ENCODE data around the gene TFEC. TPM values are rescaled to one million over a fixed set of nuclear protein-coding genes. Genes with fewer than 3 reads are reported as not detected.

The TFEC gene
- total and polyA plus RNA-seq, 4 donors, result 1.4 to 6.6 (median 2.4) TPM

- WGBS (ENCODE audit: insufficient coverage), result no CpG with 5 or more reads among the region's 1 CpG
- no peak overlapping the region for H3K4me3 ChIP-seq (ENCODE audit: low read depth, low read length)
- no peak for DNase-seq (ENCODE audit: low read depth in 4 of 6, low spot score in 6 of 6)
- H3K27me3 ChIP-seq (ENCODE audit: control insufficient read depth, insufficient read depth, low read length), result no peaks in the 10 kb centered on the region
- H3K9me3 ChIP-seq (ENCODE audit: control insufficient read depth, insufficient read depth, low read length), result no peaks in the 10 kb centered on the region
- H3K27ac ChIP-seq (ENCODE audit: low read depth, low read length), result no peak overlapping the region
- no peaks in the 10 kb centered on the region for H3K4me1 ChIP-seq (ENCODE audit: control insufficient read depth, insufficient read depth, low read length)
- H3K36me3 ChIP-seq (ENCODE audit: control insufficient read depth, insufficient read depth, low read length), result no peaks in the 10 kb centered on the region
Measured at GRCh38 chr7:115968171-115968570, 62.4 kb downstream of the TFEC start.

DNA sequence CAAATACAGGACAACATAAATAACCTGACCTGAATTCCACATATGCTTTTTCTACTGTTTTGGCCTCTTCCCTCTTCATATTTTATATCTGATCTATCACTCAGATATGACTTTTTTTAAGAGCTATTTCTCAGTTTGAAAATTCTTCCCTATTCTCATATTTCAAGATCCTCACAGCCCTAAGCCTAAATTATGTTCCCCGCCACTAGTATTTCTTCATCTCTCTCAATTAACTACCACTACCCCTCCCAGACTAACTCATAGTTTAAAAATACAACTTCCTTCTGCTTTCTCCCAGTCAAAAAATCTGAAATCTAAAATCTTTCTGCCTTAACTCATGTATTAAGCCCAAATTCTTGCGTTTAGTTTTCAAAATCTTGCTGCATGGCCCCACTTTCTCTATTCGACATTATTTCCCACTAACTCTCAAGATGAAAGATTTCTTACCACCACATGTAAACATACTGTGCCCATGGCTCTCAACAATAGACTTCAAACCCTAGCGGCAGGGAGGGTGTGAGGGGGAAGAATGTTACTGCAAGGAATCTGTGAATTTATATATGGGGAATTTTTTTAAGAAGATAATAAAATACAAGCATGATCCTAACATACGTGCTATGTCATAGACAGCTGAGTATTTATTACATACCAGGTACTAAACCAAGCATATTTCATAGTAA lies 64.6 kb downstream of the TFEC start:
- H3K4me1 ChIP-seq (ENCODE audit: control insufficient read depth, insufficient read depth, low read length), result no peaks in the 10 kb centered on the region
- 92% methylated on average over 2 of the region's 5 CpGs for WGBS (ENCODE audit: insufficient coverage)
- no peaks in the 10 kb centered on the region for H3K9me3 ChIP-seq (ENCODE audit: control insufficient read depth, insufficient read depth, low read length)
- H3K36me3 ChIP-seq (ENCODE audit: control insufficient read depth, insufficient read depth, low read length), result no peaks in the 10 kb centered on the region
- H3K4me3 ChIP-seq (ENCODE audit: low read depth, low read length), result no peak overlapping the region
- no peak overlapping the region for H3K27ac ChIP-seq (ENCODE audit: low read depth, low read length)
- no peaks in the 10 kb centered on the region for H3K27me3 ChIP-seq (ENCODE audit: control insufficient read depth, insufficient read depth, low read length)
- no peak for DNase-seq (ENCODE audit: low read depth in 4 of 6, low spot score in 6 of 6)

DNA sequence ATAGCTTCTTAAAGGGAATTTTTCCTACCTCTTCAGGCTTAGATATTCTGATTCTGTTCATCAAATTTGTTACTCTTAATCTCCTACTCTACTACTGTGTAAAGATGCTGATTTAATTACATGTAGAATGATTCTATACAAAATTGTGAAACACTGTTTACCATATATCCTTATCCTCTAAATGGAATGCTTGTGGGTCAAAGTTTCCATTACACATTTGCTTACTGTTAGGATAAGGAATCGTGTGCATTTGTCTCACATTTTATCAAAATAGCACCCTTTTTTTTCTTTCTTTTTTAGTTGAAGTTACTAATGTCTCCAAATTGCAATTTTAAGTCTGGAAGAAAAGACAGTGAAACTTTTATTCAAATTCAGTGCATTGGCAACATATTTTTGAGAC lies 65.3 kb downstream of the TFEC start:
- no CpG with 5 or more reads among the region's 1 CpG for WGBS (ENCODE audit: insufficient coverage)
- Histone ChIP-seq H3K4me3 (ENCODE audit: low read depth, low read length) (no peak overlapping the region), H3K27ac (ENCODE audit: low read depth, low read length) (no peak overlapping the region), H3K36me3 (ENCODE audit: control insufficient read depth, insufficient read depth, low read length) (no peaks in the 10 kb centered on the region), H3K9me3 (ENCODE audit: control insufficient read depth, insufficient read depth, low read length) (no peaks in the 10 kb centered on the region), H3K4me1 (ENCODE audit: control insufficient read depth, insufficient read depth, low read length) (no peaks in the 10 kb centered on the region), H3K27me3 (ENCODE audit: control insufficient read depth, insufficient read depth, low read length) (no peaks in the 10 kb centered on the region)
- no peak for DNase-seq (ENCODE audit: low read depth in 4 of 6, low spot score in 6 of 6)

DNA sequence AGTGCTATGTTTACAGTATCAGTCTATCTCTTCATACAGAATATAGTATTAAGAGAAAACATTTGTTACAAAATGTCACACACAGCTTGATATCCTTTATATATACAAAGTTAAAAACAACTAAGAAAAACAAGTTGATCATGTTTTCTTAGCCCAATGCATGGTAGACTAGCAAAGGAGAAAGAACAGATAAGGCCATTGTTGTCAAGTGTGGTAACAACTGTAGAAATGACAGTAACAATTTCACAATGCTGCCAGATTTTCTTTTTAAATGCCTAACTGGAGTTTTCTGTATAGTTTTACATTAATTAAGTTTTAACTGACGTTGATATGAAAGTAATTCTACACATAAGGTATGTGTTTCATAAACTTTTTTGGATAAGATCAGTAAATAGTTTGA lies 65.8 kb downstream of the TFEC start:
- no peaks in the 10 kb centered on the region for H3K27me3 ChIP-seq (ENCODE audit: control insufficient read depth, insufficient read depth, low read length)
- no peak for DNase-seq (ENCODE audit: low read depth in 4 of 6, low spot score in 6 of 6)
- H3K36me3 ChIP-seq (ENCODE audit: control insufficient read depth, insufficient read depth, low read length), result no peaks in the 10 kb centered on the region
- no peak overlapping the region for H3K4me3 ChIP-seq (ENCODE audit: low read depth, low read length)
- no peaks in the 10 kb centered on the region for H3K9me3 ChIP-seq (ENCODE audit: control insufficient read depth, insufficient read depth, low read length)
- no peak overlapping the region for H3K27ac ChIP-seq (ENCODE audit: low read depth, low read length)
- WGBS (ENCODE audit: insufficient coverage), result no CpG with 5 or more reads among the region's 1 CpG
- no peaks in the 10 kb centered on the region for H3K4me1 ChIP-seq (ENCODE audit: control insufficient read depth, insufficient read depth, low read length)

DNA sequence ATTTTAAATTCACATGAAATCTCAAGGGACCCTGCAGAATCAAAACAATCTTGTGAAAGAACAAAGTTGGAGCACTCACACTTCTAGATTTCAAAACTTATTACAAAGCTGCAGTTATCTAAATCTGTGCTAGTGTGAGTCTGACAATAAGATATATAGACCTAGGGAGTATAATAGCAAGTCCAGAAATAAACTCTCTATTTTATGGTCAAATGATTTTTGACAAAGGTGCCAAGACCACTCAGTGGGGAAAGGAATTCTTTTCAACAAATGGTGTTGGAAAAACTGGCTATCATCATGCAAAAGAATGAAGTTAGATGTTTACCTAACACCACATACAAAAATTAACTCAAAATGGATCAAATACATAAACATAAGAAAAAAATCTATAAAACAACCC lies 68.2 kb downstream of the TFEC start:
- no peaks in the 10 kb centered on the region for H3K36me3 ChIP-seq (ENCODE audit: control insufficient read depth, insufficient read depth, low read length)
- no peaks in the 10 kb centered on the region for H3K4me1 ChIP-seq (ENCODE audit: control insufficient read depth, insufficient read depth, low read length)
- H3K4me3 ChIP-seq (ENCODE audit: low read depth, low read length), result no peak overlapping the region
- no peak overlapping the region for H3K27ac ChIP-seq (ENCODE audit: low read depth, low read length)
- no peak for DNase-seq (ENCODE audit: low read depth in 4 of 6, low spot score in 6 of 6)
- H3K27me3 ChIP-seq (ENCODE audit: control insufficient read depth, insufficient read depth, low read length), result no peaks in the 10 kb centered on the region
- no peaks in the 10 kb centered on the region for H3K9me3 ChIP-seq (ENCODE audit: control insufficient read depth, insufficient read depth, low read length)

DNA sequence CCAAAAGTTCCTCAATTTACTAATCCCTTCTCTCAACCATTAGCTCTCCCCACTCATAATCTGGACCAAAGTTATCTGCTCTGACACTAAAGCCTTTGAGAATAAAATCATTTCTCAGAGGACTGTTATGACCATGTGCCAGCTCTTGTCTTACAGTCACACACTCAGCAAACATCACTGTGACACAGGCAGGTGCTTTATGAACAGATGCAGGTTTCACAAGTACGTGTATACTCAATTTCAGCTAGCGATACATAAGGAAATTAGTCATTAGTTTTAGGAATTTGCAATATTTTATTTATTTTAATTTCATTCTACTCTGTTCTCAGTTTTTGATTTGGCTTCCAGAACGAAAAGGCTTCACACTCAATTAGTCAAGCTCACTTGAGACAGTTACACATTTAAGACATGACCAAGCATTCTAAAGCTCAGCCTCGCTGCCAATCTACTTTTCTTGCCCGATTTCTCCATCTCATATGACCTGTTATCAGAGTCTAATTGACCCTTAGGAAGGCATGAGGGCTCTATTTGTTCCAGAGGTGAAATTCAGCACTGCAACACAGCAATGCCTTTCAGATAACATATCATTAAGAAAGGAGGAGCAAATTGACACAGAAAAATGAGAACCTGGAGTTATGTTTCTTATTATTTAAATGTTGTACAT lies 76.8 kb downstream of the TFEC start:
- no peak overlapping the region for H3K4me3 ChIP-seq (ENCODE audit: low read depth, low read length)
- H3K36me3 ChIP-seq (ENCODE audit: control insufficient read depth, insufficient read depth, low read length), result no peaks in the 10 kb centered on the region
- H3K4me1 ChIP-seq (ENCODE audit: control insufficient read depth, insufficient read depth, low read length), result no peaks in the 10 kb centered on the region
- H3K9me3 ChIP-seq (ENCODE audit: control insufficient read depth, insufficient read depth, low read length), result no peaks in the 10 kb centered on the region
- H3K27me3 ChIP-seq (ENCODE audit: control insufficient read depth, insufficient read depth, low read length), result no peaks in the 10 kb centered on the region
- H3K27ac ChIP-seq (ENCODE audit: low read depth, low read length), result no peak overlapping the region
- 63% methylated on average over 2 of the region's 5 CpGs for WGBS (ENCODE audit: insufficient coverage)
- DNase-seq (ENCODE audit: low read depth in 4 of 6, low spot score in 6 of 6), result peak in 1 of 6 donors; percentile 4

- Histone ChIP-seq H3K27me3 (ENCODE audit: control insufficient read depth, insufficient read depth, low read length) (no peaks in the 10 kb centered on the region), H3K36me3 (ENCODE audit: control insufficient read depth, insufficient read depth, low read length) (no peaks in the 10 kb centered on the region), H3K4me1 (ENCODE audit: control insufficient read depth, insufficient read depth, low read length) (no peaks in the 10 kb centered on the region), H3K27ac (ENCODE audit: low read depth, low read length) (no peak overlapping the region), H3K9me3 (ENCODE audit: control insufficient read depth, insufficient read depth, low read length) (no peaks in the 10 kb centered on the region), H3K4me3 (ENCODE audit: low read depth, low read length) (no peak overlapping the region)
- DNase-seq (ENCODE audit: low read depth in 4 of 6, low spot score in 6 of 6), result no peak
- WGBS (ENCODE audit: insufficient coverage), result 71% methylated on average over 3 of the region's 4 CpGs
Measured at GRCh38 chr7:115952832-115953231, 77.7 kb downstream of the TFEC start.

- Histone ChIP-seq H3K36me3 (ENCODE audit: control insufficient read depth, insufficient read depth, low read length) (no peaks in the 10 kb centered on the region), H3K27ac (ENCODE audit: low read depth, low read length) (no peak overlapping the region), H3K4me3 (ENCODE audit: low read depth, low read length) (no peak overlapping the region), H3K9me3 (ENCODE audit: control insufficient read depth, insufficient read depth, low read length) (no peaks in the 10 kb centered on the region), H3K4me1 (ENCODE audit: control insufficient read depth, insufficient read depth, low read length) (no peaks in the 10 kb centered on the region), H3K27me3 (ENCODE audit: control insufficient read depth, insufficient read depth, low read length) (no peaks in the 10 kb centered on the region)
- no CpG with 5 or more reads among the region's 1 CpG for WGBS (ENCODE audit: insufficient coverage)
- DNase-seq (ENCODE audit: low read depth in 4 of 6, low spot score in 6 of 6), result no peak
Measured at GRCh38 chr7:115951547-115951946, 79.0 kb downstream of the TFEC start.

- Histone ChIP-seq H3K4me1 (ENCODE audit: control insufficient read depth, insufficient read depth, low read length) (no peaks in the 10 kb centered on the region), H3K27ac (ENCODE audit: low read depth, low read length) (no peak overlapping the region), H3K36me3 (ENCODE audit: control insufficient read depth, insufficient read depth, low read length) (no peaks in the 10 kb centered on the region), H3K4me3 (ENCODE audit: low read depth, low read length) (no peak overlapping the region), H3K9me3 (ENCODE audit: control insufficient read depth, insufficient read depth, low read length) (no peaks in the 10 kb centered on the region), H3K27me3 (ENCODE audit: control insufficient read depth, insufficient read depth, low read length) (no peaks in the 10 kb centered on the region)
- DNase-seq (ENCODE audit: low read depth in 4 of 6, low spot score in 6 of 6), result peak in 1 of 6 donors; percentile 10
- WGBS (ENCODE audit: insufficient coverage), result 37% methylated on average over 2 of the region's 5 CpGs
Measured at GRCh38 chr7:115941703-115942268, 88.8 kb downstream of the TFEC start.

Measured in spinal cord (tissue), 10 donors.